Measurements from ENCODE around the gene PPP1R14C.

The PPP1R14C gene

GRCh38 chr6:150139533-150139932 is 3.3 kb upstream of the PPP1R14C start:
- no peak for DNase-seq

GRCh38 chr6:150140236-150140969 is 2.4 kb upstream of the PPP1R14C start:
- DNase-seq = no peak

GRCh38 chr6:150142097-150142669 is 661 bp upstream of the PPP1R14C start:
- no peak for DNase-seq

- no peak for DNase-seq
These were observed 861 bp downstream of the PPP1R14C start for GRCh38 chr6:150143516-150144293.

- DNase-seq = no peak
These were observed 1.5 kb downstream of the PPP1R14C start for GRCh38 chr6:150144294-150144868.

GRCh38 chr6:150145427-150145826 is 2.6 kb downstream of the PPP1R14C start:
- DNase-seq = no peak

- DNase-seq = no peak
These were observed 3.0 kb downstream of the PPP1R14C start for GRCh38 chr6:150145830-150146229.

- DNase-seq = no peak
These were observed 3.6 kb downstream of the PPP1R14C start for GRCh38 chr6:150146436-150146835.

GRCh38 chr6:150149146-150149545 is 6.3 kb downstream of the PPP1R14C start:
- DNase-seq = no peak

GRCh38 chr6:150150458-150150820 is 7.6 kb downstream of the PPP1R14C start:
- no peak for DNase-seq

- no peak for DNase-seq
These were observed 8.2 kb downstream of the PPP1R14C start for GRCh38 chr6:150150821-150151646.

GRCh38 chr6:150152891-150153876 is 10.3 kb downstream of the PPP1R14C start:
- no peak for DNase-seq

- DNase-seq = no peak
These were observed 11.2 kb downstream of the PPP1R14C start for GRCh38 chr6:150153905-150154492.

GRCh38 chr6:150156460-150156859 is 13.6 kb downstream of the PPP1R14C start:
- DNase-seq = no peak

GRCh38 chr6:150157081-150157480 is 14.2 kb downstream of the PPP1R14C start:
- DNase-seq = no peak

GRCh38 chr6:150159757-150160156 is 16.9 kb downstream of the PPP1R14C start:
- no peak for DNase-seq

GRCh38 chr6:150163970-150164369 is 21.1 kb downstream of the PPP1R14C start:
- DNase-seq = no peak

GRCh38 chr6:150165020-150165702 is 22.3 kb downstream of the PPP1R14C start:
- DNase-seq = no peak

- no peak for DNase-seq
These were observed 24.6 kb downstream of the PPP1R14C start for GRCh38 chr6:150167479-150167873.

GRCh38 chr6:150169181-150169580 is 26.3 kb downstream of the PPP1R14C start:
- no peak for DNase-seq
